Measurements from ENCODE around the gene PRKAR2A. TPM values are rescaled to one million over a fixed set of nuclear protein-coding genes. Genes with fewer than 3 reads are reported as not detected.

PRKAR2A gene
- total RNA-seq (10 to 100 TPM; 14.9 to 28.5 TPM), polyA plus RNA-seq (10 to 100 TPM; 12.1 to 12.8 TPM)

DNA sequence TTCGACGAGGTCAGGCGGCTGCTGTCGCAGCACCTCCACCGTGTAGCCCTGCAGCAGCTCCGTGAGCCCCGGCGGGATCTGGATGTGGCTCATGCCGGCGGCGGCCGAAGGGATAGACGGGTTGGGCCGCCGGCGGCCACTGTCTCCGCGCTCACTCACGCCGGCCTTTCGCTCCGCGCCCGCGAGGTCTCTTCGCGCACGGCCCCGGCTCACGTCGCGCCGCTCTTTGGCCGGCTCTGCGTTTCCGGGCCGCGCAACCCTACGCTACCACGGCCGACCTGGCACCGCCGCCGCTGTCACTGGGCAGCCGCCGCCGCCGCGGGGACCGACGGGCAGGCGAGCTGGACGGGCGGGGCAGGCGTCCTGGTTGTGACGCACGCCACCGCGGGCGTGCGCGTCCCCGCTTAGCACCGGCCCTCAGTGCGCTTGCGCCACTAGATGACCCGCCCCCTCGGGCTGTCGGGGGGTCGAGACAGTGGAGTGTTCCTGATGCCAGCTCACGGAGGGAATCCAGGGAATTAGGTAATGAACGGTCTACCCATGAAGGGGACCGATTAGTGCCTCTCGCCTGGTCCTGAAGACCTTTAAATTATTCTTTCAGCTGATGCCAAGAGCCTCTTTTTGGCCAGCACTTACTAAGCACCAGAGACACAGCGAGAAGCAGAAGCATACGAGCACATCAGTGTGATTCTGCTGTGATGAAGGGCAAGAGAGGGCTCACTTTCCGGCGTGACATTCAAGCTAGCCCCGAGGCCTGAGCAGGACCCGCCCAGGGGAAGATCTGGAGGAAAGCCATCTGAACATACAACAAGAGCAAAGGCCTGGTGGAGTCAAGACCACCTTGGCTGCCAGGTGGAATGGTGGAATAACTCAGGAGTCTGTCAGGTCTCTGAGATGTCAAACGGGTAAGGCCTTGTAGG is at the start of gene PRKAR2A:
Gene PRKAR2A (minus strand): TSS at position 371 of the 920 bp plus-strand sequence. CDS start 278 bp downstream, at position 93.
- peaks cover 8 to 24% (median 13%) of the 10 kb centered on the region in 4 donors for H3K4me1 ChIP-seq (ENCODE audit: control insufficient read depth in 4 of 4, insufficient read depth in 4 of 4, low read length in 3 of 4)
- no peaks in the 10 kb centered on the region for H3K9me3 ChIP-seq (ENCODE audit: control insufficient read depth in 4 of 4, low read length in 3 of 4)
- H3K27me3 ChIP-seq (ENCODE audit: control insufficient read depth in 4 of 4, insufficient read depth in 4 of 4, low read length in 3 of 4) = no peaks in the 10 kb centered on the region
- peak within 1 kb of the TSS; percentile 83 to 86 for H3K27ac ChIP-seq (ENCODE audit: low read depth in 1 of 2, low read length in 2 of 2)
- no peak for TF ChIP-seq RXRA (IDR thresholded peaks at IDR 0.05)
- TF ChIP-seq SP1 (IDR thresholded peaks at IDR 0.05) = peak; percentile 4
- no peak for TF ChIP-seq JUND (IDR thresholded peaks at IDR 0.05)
- WGBS = 2% methylated on average over 81 of the region's 81 CpGs
- H3K4me3 ChIP-seq (ENCODE audit: low read depth in 1 of 3, low read length in 3 of 3) = peak within 1 kb of the TSS; percentile 65
- H3K36me3 ChIP-seq (ENCODE audit: control insufficient read depth in 4 of 4, insufficient read depth in 3 of 4, low read depth in 1 of 4, low read length in 3 of 4) = peaks cover 0 to 6% (median 0%) of the 10 kb centered on the region in 4 donors
- peak within 1 kb of the TSS; percentile 72 to 82 for H3K9ac ChIP-seq (ENCODE audit: low read depth in 1 of 2, low read length in 2 of 2)
- DNase-seq (ENCODE audit: low spot score) = peak; percentile 85

DNA sequence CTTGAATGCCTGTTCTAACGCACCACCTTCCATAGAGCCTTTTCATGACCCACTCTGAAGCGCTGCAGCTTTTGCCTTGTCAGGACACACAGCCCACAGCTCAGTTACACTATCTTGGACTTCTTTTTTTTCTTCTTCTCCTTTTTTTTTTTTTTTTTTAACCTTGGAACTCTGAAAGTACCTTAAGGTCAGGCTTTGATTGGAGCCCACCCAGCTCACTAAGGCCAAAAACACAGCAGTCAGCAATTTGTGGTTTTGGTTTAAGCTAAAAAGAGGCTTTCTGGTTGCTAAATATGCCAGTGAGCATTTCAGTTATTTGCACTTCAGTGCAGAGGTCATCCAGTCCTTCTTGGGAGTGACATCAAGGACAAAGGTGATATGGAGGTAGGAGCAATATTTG is 49.3 kb upstream of the PRKAR2A start:
- peaks cover 3 to 28% (median 14%) of the 10 kb centered on the region in 4 donors for H3K4me1 ChIP-seq (ENCODE audit: control insufficient read depth in 4 of 4, insufficient read depth in 4 of 4, low read length in 3 of 4)
- WGBS = 31% methylated on average over 2 of the region's 2 CpGs
- DNase-seq (ENCODE audit: low spot score) = no peak
- peak overlapping the region in 2 of 3 donors; percentile 21 to 29 for H3K4me3 ChIP-seq (ENCODE audit: low read depth in 1 of 3, low read length in 3 of 3)
- H3K9ac ChIP-seq (ENCODE audit: low read depth in 1 of 2, low read length in 2 of 2) = peak overlapping the region in 1 of 2 donors; percentile 58
- H3K27ac ChIP-seq (ENCODE audit: low read depth in 1 of 2, low read length in 2 of 2) = no peak overlapping the region
- H3K9me3 ChIP-seq (ENCODE audit: control insufficient read depth in 4 of 4, low read length in 3 of 4) = no peaks in the 10 kb centered on the region
- no peaks in the 10 kb centered on the region for H3K27me3 ChIP-seq (ENCODE audit: control insufficient read depth in 4 of 4, insufficient read depth in 4 of 4, low read length in 3 of 4)
- TF ChIP-seq HNF4A (conservative IDR thresholded peaks at IDR 0.05) = peak; percentile 78 to 79
- TF ChIP-seq RXRA (IDR thresholded peaks at IDR 0.05) = peak; percentile 68 to 78
- peak; percentile 39 for TF ChIP-seq NR2F2 (IDR thresholded peaks at IDR 0.05)
- TF ChIP-seq SP1 (IDR thresholded peaks at IDR 0.05) = peak; percentile 48
- TF ChIP-seq GABPA (IDR thresholded peaks at IDR 0.05 in 1 of 2, conservative IDR thresholded peaks at IDR 0.05 in 1 of 2) = peak in 1 of 2 donors; percentile 34
- no peak for TF ChIP-seq FOXA1 (IDR thresholded peaks at IDR 0.05)
- peak in 1 of 2 donors; percentile 32 for TF ChIP-seq JUND (IDR thresholded peaks at IDR 0.05)
- TF ChIP-seq, protein P1, sequence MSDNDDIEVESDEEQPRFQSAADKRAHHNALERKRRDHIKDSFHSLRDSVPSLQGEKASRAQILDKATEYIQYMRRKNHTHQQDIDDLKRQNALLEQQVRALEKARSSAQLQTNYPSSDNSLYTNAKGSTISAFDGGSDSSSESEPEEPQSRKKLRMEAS (IDR thresholded peaks at IDR 0.05) = no peak
- peaks cover 0 to 7% (median 2%) of the 10 kb centered on the region in 4 donors for H3K36me3 ChIP-seq (ENCODE audit: control insufficient read depth in 4 of 4, insufficient read depth in 3 of 4, low read depth in 1 of 4, low read length in 3 of 4)

DNA sequence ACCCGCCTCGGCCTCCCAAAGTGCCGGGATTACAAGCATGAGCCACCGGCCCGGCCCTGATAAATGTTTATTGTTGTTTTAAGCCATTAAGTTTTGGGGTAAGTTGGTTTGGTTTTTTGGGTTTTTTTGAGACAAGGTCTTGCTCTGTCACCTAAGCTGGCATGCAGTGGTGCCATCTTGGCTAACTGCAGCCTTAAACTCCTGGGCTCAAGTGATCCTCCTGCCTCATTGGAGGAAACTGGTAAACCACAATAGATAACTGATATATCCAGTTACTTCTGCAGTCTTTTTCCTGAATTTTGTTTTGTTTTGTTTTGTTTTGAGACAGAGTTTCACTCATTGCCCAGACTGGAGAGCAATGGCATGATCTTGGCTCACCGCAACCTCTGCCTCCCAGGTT is 46.8 kb upstream of the PRKAR2A start:
- no peak overlapping the region for H3K9ac ChIP-seq (ENCODE audit: low read depth in 1 of 2, low read length in 2 of 2)
- WGBS = 96% methylated on average over 6 of the region's 6 CpGs
- H3K27me3 ChIP-seq (ENCODE audit: control insufficient read depth in 4 of 4, insufficient read depth in 4 of 4, low read length in 3 of 4) = no peaks in the 10 kb centered on the region
- no peaks in the 10 kb centered on the region for H3K9me3 ChIP-seq (ENCODE audit: control insufficient read depth in 4 of 4, low read length in 3 of 4)
- TF ChIP-seq YY1 (IDR thresholded peaks at IDR 0.05) = no peak
- TF ChIP-seq, protein P2, sequence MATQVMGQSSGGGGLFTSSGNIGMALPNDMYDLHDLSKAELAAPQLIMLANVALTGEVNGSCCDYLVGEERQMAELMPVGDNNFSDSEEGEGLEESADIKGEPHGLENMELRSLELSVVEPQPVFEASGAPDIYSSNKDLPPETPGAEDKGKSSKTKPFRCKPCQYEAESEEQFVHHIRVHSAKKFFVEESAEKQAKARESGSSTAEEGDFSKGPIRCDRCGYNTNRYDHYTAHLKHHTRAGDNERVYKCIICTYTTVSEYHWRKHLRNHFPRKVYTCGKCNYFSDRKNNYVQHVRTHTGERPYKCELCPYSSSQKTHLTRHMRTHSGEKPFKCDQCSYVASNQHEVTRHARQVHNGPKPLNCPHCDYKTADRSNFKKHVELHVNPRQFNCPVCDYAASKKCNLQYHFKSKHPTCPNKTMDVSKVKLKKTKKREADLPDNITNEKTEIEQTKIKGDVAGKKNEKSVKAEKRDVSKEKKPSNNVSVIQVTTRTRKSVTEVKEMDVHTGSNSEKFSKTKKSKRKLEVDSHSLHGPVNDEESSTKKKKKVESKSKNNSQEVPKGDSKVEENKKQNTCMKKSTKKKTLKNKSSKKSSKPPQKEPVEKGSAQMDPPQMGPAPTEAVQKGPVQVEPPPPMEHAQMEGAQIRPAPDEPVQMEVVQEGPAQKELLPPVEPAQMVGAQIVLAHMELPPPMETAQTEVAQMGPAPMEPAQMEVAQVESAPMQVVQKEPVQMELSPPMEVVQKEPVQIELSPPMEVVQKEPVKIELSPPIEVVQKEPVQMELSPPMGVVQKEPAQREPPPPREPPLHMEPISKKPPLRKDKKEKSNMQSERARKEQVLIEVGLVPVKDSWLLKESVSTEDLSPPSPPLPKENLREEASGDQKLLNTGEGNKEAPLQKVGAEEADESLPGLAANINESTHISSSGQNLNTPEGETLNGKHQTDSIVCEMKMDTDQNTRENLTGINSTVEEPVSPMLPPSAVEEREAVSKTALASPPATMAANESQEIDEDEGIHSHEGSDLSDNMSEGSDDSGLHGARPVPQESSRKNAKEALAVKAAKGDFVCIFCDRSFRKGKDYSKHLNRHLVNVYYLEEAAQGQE (IDR thresholded peaks at IDR 0.05) = no peak
- TF ChIP-seq FOXA2 (IDR thresholded peaks at IDR 0.05) = no peak
- TF ChIP-seq HNF4G (IDR thresholded peaks at IDR 0.05) = no peak
- no peak for TF ChIP-seq TAF1 (conservative IDR thresholded peaks at IDR 0.05)
- TF ChIP-seq FOXA1 (IDR thresholded peaks at IDR 0.05) = no peak
- TF ChIP-seq, protein P1 (IDR thresholded peaks at IDR 0.05) = no peak
- no peak for TF ChIP-seq RAD21 (IDR thresholded peaks at IDR 0.05)
- no peak for TF ChIP-seq JUND (IDR thresholded peaks at IDR 0.05)
- TF ChIP-seq HNF4A (conservative IDR thresholded peaks at IDR 0.05) = no peak
- no peak for TF ChIP-seq NR2F2 (IDR thresholded peaks at IDR 0.05)
- TF ChIP-seq, protein P3, sequence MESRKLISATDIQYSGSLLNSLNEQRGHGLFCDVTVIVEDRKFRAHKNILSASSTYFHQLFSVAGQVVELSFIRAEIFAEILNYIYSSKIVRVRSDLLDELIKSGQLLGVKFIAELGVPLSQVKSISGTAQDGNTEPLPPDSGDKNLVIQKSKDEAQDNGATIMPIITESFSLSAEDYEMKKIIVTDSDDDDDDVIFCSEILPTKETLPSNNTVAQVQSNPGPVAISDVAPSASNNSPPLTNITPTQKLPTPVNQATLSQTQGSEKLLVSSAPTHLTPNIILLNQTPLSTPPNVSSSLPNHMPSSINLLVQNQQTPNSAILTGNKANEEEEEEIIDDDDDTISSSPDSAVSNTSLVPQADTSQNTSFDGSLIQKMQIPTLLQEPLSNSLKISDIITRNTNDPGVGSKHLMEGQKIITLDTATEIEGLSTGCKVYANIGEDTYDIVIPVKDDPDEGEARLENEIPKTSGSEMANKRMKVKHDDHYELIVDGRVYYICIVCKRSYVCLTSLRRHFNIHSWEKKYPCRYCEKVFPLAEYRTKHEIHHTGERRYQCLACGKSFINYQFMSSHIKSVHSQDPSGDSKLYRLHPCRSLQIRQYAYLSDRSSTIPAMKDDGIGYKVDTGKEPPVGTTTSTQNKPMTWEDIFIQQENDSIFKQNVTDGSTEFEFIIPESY (IDR thresholded peaks at IDR 0.05) = no peak
- TF ChIP-seq GABPA (IDR thresholded peaks at IDR 0.05 in 1 of 2, conservative IDR thresholded peaks at IDR 0.05 in 1 of 2) = no peak
- TF ChIP-seq, protein P4, sequence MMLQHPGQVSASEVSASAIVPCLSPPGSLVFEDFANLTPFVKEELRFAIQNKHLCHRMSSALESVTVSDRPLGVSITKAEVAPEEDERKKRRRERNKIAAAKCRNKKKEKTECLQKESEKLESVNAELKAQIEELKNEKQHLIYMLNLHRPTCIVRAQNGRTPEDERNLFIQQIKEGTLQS (IDR thresholded peaks at IDR 0.05) = no peak
- TF ChIP-seq, protein P5, sequence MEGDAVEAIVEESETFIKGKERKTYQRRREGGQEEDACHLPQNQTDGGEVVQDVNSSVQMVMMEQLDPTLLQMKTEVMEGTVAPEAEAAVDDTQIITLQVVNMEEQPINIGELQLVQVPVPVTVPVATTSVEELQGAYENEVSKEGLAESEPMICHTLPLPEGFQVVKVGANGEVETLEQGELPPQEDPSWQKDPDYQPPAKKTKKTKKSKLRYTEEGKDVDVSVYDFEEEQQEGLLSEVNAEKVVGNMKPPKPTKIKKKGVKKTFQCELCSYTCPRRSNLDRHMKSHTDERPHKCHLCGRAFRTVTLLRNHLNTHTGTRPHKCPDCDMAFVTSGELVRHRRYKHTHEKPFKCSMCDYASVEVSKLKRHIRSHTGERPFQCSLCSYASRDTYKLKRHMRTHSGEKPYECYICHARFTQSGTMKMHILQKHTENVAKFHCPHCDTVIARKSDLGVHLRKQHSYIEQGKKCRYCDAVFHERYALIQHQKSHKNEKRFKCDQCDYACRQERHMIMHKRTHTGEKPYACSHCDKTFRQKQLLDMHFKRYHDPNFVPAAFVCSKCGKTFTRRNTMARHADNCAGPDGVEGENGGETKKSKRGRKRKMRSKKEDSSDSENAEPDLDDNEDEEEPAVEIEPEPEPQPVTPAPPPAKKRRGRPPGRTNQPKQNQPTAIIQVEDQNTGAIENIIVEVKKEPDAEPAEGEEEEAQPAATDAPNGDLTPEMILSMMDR (IDR thresholded peaks at IDR 0.05; ENCODE audit: low read depth, low read length, missing input control) = no peak
- DNase-seq (ENCODE audit: low spot score) = no peak
- H3K27ac ChIP-seq (ENCODE audit: low read depth in 1 of 2, low read length in 2 of 2) = no peak overlapping the region
- peaks cover 3 to 28% (median 14%) of the 10 kb centered on the region in 4 donors for H3K4me1 ChIP-seq (ENCODE audit: control insufficient read depth in 4 of 4, insufficient read depth in 4 of 4, low read length in 3 of 4)
- no peak overlapping the region for H3K4me3 ChIP-seq (ENCODE audit: low read depth in 1 of 3, low read length in 3 of 3)
- peaks cover 6 to 21% (median 10%) of the 10 kb centered on the region in 4 donors for H3K36me3 ChIP-seq (ENCODE audit: control insufficient read depth in 4 of 4, insufficient read depth in 3 of 4, low read depth in 1 of 4, low read length in 3 of 4)

All from liver (tissue), 9 donors.